ENCODE data around the gene NRXN3. TPM values are rescaled to one million over a fixed set of nuclear protein-coding genes. Genes with fewer than 3 reads are reported as not detected.

The NRXN3 gene
- total and polyA plus RNA-seq, 2 of the 4 experiments (the other 2 are of a cell fraction) = 4.8 to 25.1 TPM

DNA sequence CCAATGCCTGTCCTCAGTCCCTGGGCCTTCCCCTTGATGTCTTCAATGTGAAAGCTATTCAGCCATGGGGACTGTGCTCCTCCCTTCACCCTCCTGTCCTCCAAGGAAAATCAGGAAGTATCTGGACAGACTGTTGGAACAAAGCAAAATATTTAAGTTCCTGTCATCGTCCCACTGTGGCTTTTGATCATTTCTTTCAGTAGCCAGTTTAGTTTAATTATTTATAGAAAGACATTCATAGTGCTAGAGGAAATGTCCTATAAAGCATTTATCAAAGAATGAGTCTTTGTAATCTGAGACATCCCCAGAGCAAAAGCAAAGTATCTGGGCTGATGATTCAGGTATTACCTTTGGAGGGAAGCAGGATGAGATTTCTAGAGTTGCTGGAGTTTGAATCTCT lies 254.1 kb downstream of the NRXN3 start:
- no peaks in the 10 kb centered on the region for H3K27me3 ChIP-seq (ENCODE audit: control insufficient read depth, insufficient read depth, low read length)
- no peak overlapping the region for H4K8ac ChIP-seq (ENCODE audit: low read depth in 2 of 2, low read length in 2 of 2)
- no peaks in the 10 kb centered on the region for H3K9me1 ChIP-seq (ENCODE audit: insufficient read depth, low read length)
- ChIA-PET POLR2A (ENCODE audit: unreplicated experiment) (no interaction called here), CTCF (no interaction called here)
- H3K4me2 ChIP-seq (ENCODE audit: low read depth, low read length) = no peak overlapping the region
- no peak overlapping the region for H2BK5ac ChIP-seq (ENCODE audit: low read depth, low read length, poor library complexity, severe bottlenecking)
- H3K4me3 ChIP-seq (ENCODE audit: insufficient read depth, low read depth, low read length) = no peak overlapping the region
- no CpG with 5 or more reads among the region's 1 CpG for WGBS, 2 experiments (ENCODE audit: extremely low coverage in 2 of 2, insufficient read length in 1 of 2)
- no peaks in the 10 kb centered on the region for H3K36me3 ChIP-seq (ENCODE audit: control insufficient read depth, insufficient read depth, low read length)
- no peak overlapping the region for H3K27ac ChIP-seq (ENCODE audit: insufficient read depth, low read length)
- H4K91ac ChIP-seq (ENCODE audit: insufficient read depth, low read depth, low read length) = no peak overlapping the region
- no peaks in the 10 kb centered on the region for H3K4me1 ChIP-seq (ENCODE audit: control insufficient read depth, insufficient read depth, low read length)
- no peak overlapping the region for H3K56ac ChIP-seq (ENCODE audit: extremely low read depth, insufficient read depth, low read length)
- ATAC-seq (ENCODE audit: low read depth) = no peak
- TF ChIP-seq RFX5 (IDR thresholded peaks at IDR 0.05; ENCODE audit: low read depth, low read length) (no peak), CEBPB (IDR thresholded peaks at IDR 0.05; ENCODE audit: low read depth, low read length) (no peak), RCOR1 (IDR thresholded peaks at IDR 0.05; ENCODE audit: insufficient replicate concordance, low read length) (no peak), BHLHE40 (IDR thresholded peaks at IDR 0.05; ENCODE audit: low read depth, low read length) (no peak), FOS (IDR thresholded peaks at IDR 0.05; ENCODE audit: low read depth, low read length) (no peak), RAD21 (IDR thresholded peaks at IDR 0.05; ENCODE audit: low read length) (no peak), CHD1 (IDR thresholded peaks at IDR 0.05; ENCODE audit: low read depth, low read length) (no peak), POLR2A (IDR thresholded peaks at IDR 0.05; ENCODE audit: low read depth, low read length) (no peak), NFE2L2 (IDR thresholded peaks at IDR 0.05; ENCODE audit: low read depth, low read length) (no peak), MAZ (IDR thresholded peaks at IDR 0.05; ENCODE audit: borderline replicate concordance, low read depth, low read length) (no peak)
- TF ChIP-seq, protein P1, sequence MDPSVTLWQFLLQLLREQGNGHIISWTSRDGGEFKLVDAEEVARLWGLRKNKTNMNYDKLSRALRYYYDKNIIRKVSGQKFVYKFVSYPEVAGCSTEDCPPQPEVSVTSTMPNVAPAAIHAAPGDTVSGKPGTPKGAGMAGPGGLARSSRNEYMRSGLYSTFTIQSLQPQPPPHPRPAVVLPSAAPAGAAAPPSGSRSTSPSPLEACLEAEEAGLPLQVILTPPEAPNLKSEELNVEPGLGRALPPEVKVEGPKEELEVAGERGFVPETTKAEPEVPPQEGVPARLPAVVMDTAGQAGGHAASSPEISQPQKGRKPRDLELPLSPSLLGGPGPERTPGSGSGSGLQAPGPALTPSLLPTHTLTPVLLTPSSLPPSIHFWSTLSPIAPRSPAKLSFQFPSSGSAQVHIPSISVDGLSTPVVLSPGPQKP (IDR thresholded peaks at IDR 0.05; ENCODE audit: borderline replicate concordance, low read depth, low read length) = no peak
- H3K79me1 ChIP-seq (ENCODE audit: low read depth in 1 of 2, low read length in 2 of 2) = no peaks in the 10 kb centered on the region
- no peak overlapping the region for H2AFZ ChIP-seq (replicated peaks; ENCODE audit: low read length, poor library complexity)
- H3K9me3 ChIP-seq (ENCODE audit: control insufficient read depth, insufficient read depth, low read length) = peaks cover 12% of the 10 kb centered on the region; the same call in 1 of the 2 replicates
- no peak overlapping the region for H2AK5ac ChIP-seq (ENCODE audit: low read depth, low read length)
- no peak overlapping the region for H4K5ac ChIP-seq (ENCODE audit: low read depth, low read length)
- no peak overlapping the region for H3K9ac ChIP-seq (ENCODE audit: low read depth, low read length)
- no peak overlapping the region for H3K23ac ChIP-seq (ENCODE audit: low read depth, low read length)
- intact Hi-C loops (cut with micrococcal nuclease) (no loop called here), in situ Hi-C loops (cut with MboI; ENCODE audit: low sequenced_read_pairs) (no loop called here), dilution Hi-C loops (cut with HindIII; ENCODE audit: low sequenced_read_pairs, unreplicated experiment) (no loop called here)
- H2BK15ac ChIP-seq (ENCODE audit: low read depth, low read length) = no peak overlapping the region
- H2BK120ac ChIP-seq (ENCODE audit: low read depth, low read length) = no peak overlapping the region
- BruUV-seq (replicated peaks) = no TSS peak
- H3K14ac ChIP-seq (replicated peaks; ENCODE audit: low read depth, low read length) = no peak overlapping the region
- no peak overlapping the region for H2BK20ac ChIP-seq (ENCODE audit: low read depth, low read length)
- DNase-seq = no peak
- no peak overlapping the region for H3K18ac ChIP-seq (ENCODE audit: low read depth, low read length)
- no peak overlapping the region for H2AK9ac ChIP-seq (replicated peaks; ENCODE audit: low read depth, low read length, poor library complexity)
- no peak overlapping the region for H3K4ac ChIP-seq (ENCODE audit: low read depth, low read length)
- no peaks in the 10 kb centered on the region for H4K20me1 ChIP-seq (ENCODE audit: insufficient read depth, low read length)

All from IMR-90 (cell line).